Rectal smooth muscle tissue (tissue), 1 donor: ENCODE results near the gene ATP7B.

Experiments
- H3K27ac ChIP-seq: one replicate; pipeline ENCODE4 v1.7.0; 2013; ENCODE audit warnings: low read depth, low read length, inconsistent platforms
- H3K27me3 ChIP-seq: one replicate; pipeline ENCODE4 v1.7.0; 2013; ENCODE audit warnings: low read length; ENCODE audit not compliant: control insufficient read depth, insufficient read depth
- H3K36me3 ChIP-seq: one replicate; pipeline ENCODE4 v1.7.0; 2013; ENCODE audit warnings: low read length; ENCODE audit not compliant: control insufficient read depth, insufficient read depth
- H3K4me1 ChIP-seq: one replicate; pipeline ENCODE4 v1.7.0; 2013; ENCODE audit warnings: low read length; ENCODE audit not compliant: control insufficient read depth, insufficient read depth
- H3K4me3 ChIP-seq: one replicate; pipeline ENCODE4 v1.7.0; 2013; ENCODE audit warnings: low read length
- H3K9ac ChIP-seq: one replicate; pipeline ENCODE4 v1.7.0; 2013; ENCODE audit warnings: low read length

ATP7B gene

GRCh38 chr13:51967482-51968446 lies 43.5 kb downstream of the ATP7B start:
- Histone ChIP-seq H3K27ac (no peak overlapping the region), H3K27me3 (no peaks in the 10 kb centered on the region)

GRCh38 chr13:51966186-51966585 lies 45.1 kb downstream of the ATP7B start:
- H3K4me1 ChIP-seq, result no peaks in the 10 kb centered on the region
- H3K9ac ChIP-seq, result no peak overlapping the region
- no peak overlapping the region for H3K4me3 ChIP-seq
- H3K36me3 ChIP-seq, result no peaks in the 10 kb centered on the region
- H3K27me3 ChIP-seq, result no peaks in the 10 kb centered on the region
- H3K27ac ChIP-seq, result no peak overlapping the region

More at GRCh38 chr13:51967482-51968446, 43.5 kb downstream of the ATP7B start:
- H3K4me1 ChIP-seq, result no peaks in the 10 kb centered on the region
- no peaks in the 10 kb centered on the region for H3K36me3 ChIP-seq
- no peak overlapping the region for H3K4me3 ChIP-seq
- no peak overlapping the region for H3K9ac ChIP-seq

- Histone ChIP-seq H3K4me3 (no peak overlapping the region), H3K4me1 (no peaks in the 10 kb centered on the region), H3K27ac (no peak overlapping the region)
Measured at GRCh38 chr13:51961493-51962403, 49.5 kb downstream of the ATP7B start.

GRCh38 chr13:51960766-51961165 lies 50.5 kb downstream of the ATP7B start:
- Histone ChIP-seq H3K4me3 (no peak overlapping the region), H3K4me1 (no peaks in the 10 kb centered on the region), H3K36me3 (no peaks in the 10 kb centered on the region), H3K9ac (no peak overlapping the region), H3K27me3 (no peaks in the 10 kb centered on the region), H3K27ac (no peak overlapping the region)

More at GRCh38 chr13:51961493-51962403, 49.5 kb downstream of the ATP7B start:
- Histone ChIP-seq H3K9ac (no peak overlapping the region), H3K27me3 (no peaks in the 10 kb centered on the region), H3K36me3 (no peaks in the 10 kb centered on the region)

- H3K36me3 ChIP-seq, result no peaks in the 10 kb centered on the region
- H3K4me1 ChIP-seq, result no peaks in the 10 kb centered on the region
- H3K9ac ChIP-seq, result no peak overlapping the region
- no peak overlapping the region for H3K4me3 ChIP-seq
- H3K27ac ChIP-seq, result no peak overlapping the region
- no peaks in the 10 kb centered on the region for H3K27me3 ChIP-seq
Measured at GRCh38 chr13:51959773-51960172, 51.5 kb downstream of the ATP7B start.

- H3K4me3 ChIP-seq, result no peak overlapping the region
- H3K4me1 ChIP-seq, result no peaks in the 10 kb centered on the region
- H3K36me3 ChIP-seq, result no peaks in the 10 kb centered on the region
- no peak overlapping the region for H3K9ac ChIP-seq
- H3K27me3 ChIP-seq, result no peaks in the 10 kb centered on the region
- H3K27ac ChIP-seq, result no peak overlapping the region
Measured at GRCh38 chr13:51958217-51958547, 53.1 kb downstream of the ATP7B start.

GRCh38 chr13:51957377-51958216 lies 53.7 kb downstream of the ATP7B start:
- no peak overlapping the region for H3K27ac ChIP-seq
- no peaks in the 10 kb centered on the region for H3K4me1 ChIP-seq

GRCh38 chr13:51956717-51957116 lies 54.5 kb downstream of the ATP7B start:
- Histone ChIP-seq H3K27ac (no peak overlapping the region), H3K36me3 (no peaks in the 10 kb centered on the region), H3K4me3 (no peak overlapping the region), H3K9ac (no peak overlapping the region), H3K27me3 (no peaks in the 10 kb centered on the region), H3K4me1 (no peaks in the 10 kb centered on the region)

More at GRCh38 chr13:51957377-51958216, 53.7 kb downstream of the ATP7B start:
- Histone ChIP-seq H3K36me3 (no peaks in the 10 kb centered on the region), H3K27me3 (no peaks in the 10 kb centered on the region), H3K4me3 (no peak overlapping the region), H3K9ac (no peak overlapping the region)

- Histone ChIP-seq H3K36me3 (no peaks in the 10 kb centered on the region), H3K4me3 (no peak overlapping the region), H3K9ac (no peak overlapping the region), H3K27me3 (no peaks in the 10 kb centered on the region), H3K4me1 (no peaks in the 10 kb centered on the region), H3K27ac (no peak overlapping the region)
Measured at GRCh38 chr13:51955816-51956603, 55.2 kb downstream of the ATP7B start.

- H3K9ac ChIP-seq, result no peak overlapping the region
- H3K27me3 ChIP-seq, result no peaks in the 10 kb centered on the region
- no peak overlapping the region for H3K27ac ChIP-seq
- H3K36me3 ChIP-seq, result no peaks in the 10 kb centered on the region
- no peak overlapping the region for H3K4me3 ChIP-seq
- no peaks in the 10 kb centered on the region for H3K4me1 ChIP-seq
Measured at GRCh38 chr13:51955281-51955771, 55.9 kb downstream of the ATP7B start.
